GM18951 (cell line): ENCODE results near the gene BMAL1.

Experiments
- POLR2A ChIP-seq: IDR thresholded peaks from 4 replicates; pipeline ENCODE4 v1.6.1; 2011; ENCODE audit warnings: mild to moderate bottlenecking; ENCODE audit not compliant: insufficient read length, insufficient read depth; ENCODE audit errors: extremely low read depth
- in situ Hi-C: fragments of 300-500 bp; cut with MboI; formaldehyde crosslinking; loops from one replicate; pipeline ENCODE4 v1.12.0; 2022; ENCODE audit warnings: low sequenced_read_pairs, mixed read lengths, inconsistent platforms; ENCODE audit not compliant: unreplicated experiment

The BMAL1 gene

DNA sequence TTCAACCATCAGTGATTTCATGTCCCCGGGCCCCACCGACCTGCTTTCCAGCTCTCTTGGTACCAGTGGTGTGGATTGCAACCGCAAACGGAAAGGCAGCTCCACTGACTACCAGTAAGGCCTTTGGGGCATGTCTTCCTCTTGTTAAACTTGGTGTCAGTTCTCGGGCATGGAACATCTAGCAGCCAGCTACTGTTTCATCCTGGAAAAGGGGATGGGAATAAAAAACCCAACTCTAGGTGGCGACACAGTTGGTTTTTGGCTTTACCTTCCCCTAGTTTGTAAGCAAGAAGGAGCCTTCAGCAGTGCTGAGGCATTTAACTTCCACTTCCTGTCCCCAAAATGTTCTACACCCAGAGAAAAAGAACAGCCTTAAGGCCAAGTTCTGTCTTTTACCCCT is 76.7 kb downstream of the BMAL1 start:
- no peak for TF ChIP-seq POLR2A
- in situ Hi-C loops: no loop called here

DNA sequence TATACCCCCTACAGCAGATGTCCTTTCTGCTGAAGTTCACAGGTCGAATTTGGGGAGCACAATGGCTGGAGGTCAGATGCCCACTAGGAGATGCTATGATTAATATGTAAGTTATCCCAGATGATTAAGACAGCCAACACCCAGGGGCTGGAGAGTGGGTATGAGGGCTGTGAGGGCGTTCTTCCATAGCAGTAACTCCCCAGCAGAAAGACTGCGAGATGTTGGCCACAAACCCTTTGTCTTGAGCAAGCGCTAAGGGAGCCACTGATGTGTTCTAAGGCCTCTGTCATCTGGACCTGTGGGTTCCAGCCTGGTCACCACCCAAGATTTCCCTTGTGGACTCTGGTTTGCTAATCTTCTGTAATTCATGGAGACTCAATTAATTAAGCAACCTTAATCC is 77.6 kb downstream of the BMAL1 start:
- in situ Hi-C loops: no loop called here
- no peak for TF ChIP-seq POLR2A

DNA sequence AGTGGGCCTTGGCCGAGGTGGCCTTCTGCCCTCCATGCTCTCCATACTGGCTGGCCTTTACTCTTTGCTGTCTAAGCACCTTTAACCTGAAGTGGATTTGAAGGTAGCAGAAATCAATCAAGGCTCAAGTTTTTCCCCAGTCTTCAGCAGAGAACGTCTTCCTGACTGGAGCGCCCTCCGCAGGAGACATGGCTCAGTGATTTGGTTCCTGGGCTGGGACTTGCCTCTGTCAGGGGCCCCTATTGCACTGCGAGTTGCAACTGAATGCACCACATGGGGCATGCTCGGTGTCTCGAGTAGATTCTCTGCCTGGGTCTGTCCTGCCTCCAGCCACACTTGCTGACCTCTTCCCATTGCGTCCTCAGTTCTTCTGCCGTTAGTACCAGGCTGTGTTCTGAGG is 79.6 kb downstream of the BMAL1 start:
- in situ Hi-C loops: no loop called here
- TF ChIP-seq POLR2A: no peak

DNA sequence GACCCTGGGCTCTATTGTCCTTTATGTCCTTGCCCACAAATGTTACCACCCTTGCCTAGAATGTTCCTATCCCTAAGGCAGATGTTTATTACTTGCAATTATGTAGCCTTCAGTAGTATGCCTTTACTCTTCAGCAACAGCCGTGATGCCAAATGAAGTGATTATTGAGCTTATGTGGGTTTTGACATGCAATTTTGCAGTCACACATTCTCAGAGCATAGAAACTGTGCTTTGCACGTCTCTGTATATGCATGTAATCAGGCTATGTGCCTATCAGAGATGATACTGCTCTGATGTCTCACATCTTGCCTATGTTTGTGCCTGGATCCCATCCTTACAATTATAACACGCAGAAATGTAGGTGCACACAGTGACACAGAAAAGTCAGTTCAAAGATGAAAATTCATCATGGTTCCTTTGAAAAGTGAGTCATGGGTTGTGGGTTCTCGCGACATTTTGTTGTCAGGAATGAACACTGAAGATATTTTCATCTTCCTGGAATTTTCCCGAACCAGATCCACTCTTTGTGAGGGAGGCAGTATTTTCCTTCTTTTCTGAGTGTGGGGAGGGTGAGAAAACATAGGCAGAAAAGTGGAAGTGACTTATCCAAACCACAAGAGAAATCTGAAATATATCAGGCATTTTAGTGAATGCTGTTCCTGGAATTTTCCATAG is 81.1 kb downstream of the BMAL1 start:
- in situ Hi-C loops: no loop called here
- no peak for TF ChIP-seq POLR2A

DNA sequence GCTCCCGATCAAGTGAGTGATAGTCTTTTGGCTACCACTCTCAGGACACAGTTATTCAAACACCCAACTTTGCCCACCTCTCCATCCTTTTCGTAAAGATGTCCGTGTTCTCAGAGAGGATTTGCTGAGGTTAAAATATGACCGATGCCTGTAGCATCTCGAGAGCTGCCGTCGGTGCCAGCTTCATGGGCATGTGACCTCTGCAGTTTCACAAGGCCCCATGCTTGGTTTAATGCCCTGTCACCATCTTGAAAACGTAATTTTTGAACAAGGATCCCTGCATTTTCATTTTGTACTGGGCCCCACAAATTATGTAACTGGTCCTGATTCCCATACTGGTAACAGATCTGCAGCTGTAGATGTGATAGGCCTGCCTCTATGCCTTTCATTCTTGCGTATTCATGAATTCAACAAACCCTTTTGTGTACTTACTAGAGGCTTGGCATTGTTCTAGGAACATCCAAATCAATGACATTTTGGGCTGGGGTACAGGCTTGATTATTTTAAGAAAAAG is 85.1 kb downstream of the BMAL1 start:
- no peak for TF ChIP-seq POLR2A
- in situ Hi-C loops: no loop called here

- in situ Hi-C loops: no loop called here
- TF ChIP-seq POLR2A: no peak
Measured at GRCh38 chr11:13364388-13364787, 86.8 kb downstream of the BMAL1 start.

DNA sequence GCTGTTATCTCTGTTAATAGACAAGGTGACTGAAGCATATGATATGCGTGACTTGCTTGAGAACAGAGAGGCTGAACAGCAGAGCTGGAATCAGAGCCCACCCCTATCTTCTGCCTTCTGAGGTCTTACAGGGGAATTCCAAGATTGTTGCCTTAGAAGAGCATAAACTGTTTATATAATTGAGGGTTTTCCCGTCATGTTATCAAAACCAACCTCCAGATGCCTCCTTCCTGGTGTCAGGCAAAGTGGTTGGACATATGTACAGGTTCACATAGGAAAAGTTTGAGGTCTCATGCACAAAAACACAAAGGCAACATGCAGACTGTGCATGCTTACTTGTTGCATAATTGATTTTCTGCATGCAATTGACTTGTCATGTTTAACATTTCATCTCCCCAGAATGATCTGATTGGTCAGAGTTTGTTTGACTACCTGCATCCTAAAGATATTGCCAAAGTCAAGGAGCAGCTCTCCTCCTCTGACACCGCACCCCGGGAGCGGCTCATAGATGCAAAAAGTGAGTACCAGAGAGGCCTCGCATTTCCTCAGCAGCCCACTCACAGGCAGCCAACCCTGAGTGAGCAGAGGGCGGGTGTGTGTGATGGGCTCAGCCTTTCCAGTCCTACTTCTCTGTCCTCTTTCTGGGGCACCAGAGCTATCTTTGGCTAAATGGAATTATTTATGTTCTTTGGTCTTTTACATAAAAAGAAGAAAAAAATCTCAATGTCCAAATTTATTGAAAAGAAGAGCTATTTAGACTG is 88.9 kb downstream of the BMAL1 start:
- TF ChIP-seq POLR2A: no peak
- in situ Hi-C loops: no loop called here

GRCh38 chr11:13367115-13367514 is 89.5 kb downstream of the BMAL1 start:
- TF ChIP-seq POLR2A: no peak
- in situ Hi-C loops: no loop called here

- no peak for TF ChIP-seq POLR2A
- in situ Hi-C loops: no loop called here
Measured at GRCh38 chr11:13368041-13368446, 90.5 kb downstream of the BMAL1 start.

GRCh38 chr11:13373216-13373615 is 95.6 kb downstream of the BMAL1 start:
- no peak for TF ChIP-seq POLR2A
- in situ Hi-C loops: no loop called here

DNA sequence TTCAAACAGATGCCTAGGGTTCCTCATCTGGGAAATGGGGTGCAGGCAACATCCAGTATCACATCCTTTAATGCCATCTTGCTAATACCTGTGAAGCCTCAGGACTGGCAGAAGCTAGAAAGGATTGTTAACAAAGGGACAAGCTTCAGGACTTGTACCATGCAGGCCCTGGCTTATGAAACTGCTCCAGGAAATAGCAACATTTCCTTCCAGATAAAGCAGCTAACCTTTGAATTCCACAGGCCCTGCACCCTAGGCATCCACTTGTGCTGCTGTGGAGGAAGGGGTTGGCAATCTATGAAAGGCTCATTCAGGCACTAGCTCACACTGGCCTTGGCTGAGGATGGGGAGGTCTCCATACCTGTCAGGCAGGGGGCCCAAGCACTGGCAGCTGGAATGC is 98.2 kb downstream of the BMAL1 start:
- in situ Hi-C loops: no loop called here
- TF ChIP-seq POLR2A: no peak

GRCh38 chr11:13376402-13376801 is 98.8 kb downstream of the BMAL1 start:
- in situ Hi-C loops: no loop called here
- no peak for TF ChIP-seq POLR2A

DNA sequence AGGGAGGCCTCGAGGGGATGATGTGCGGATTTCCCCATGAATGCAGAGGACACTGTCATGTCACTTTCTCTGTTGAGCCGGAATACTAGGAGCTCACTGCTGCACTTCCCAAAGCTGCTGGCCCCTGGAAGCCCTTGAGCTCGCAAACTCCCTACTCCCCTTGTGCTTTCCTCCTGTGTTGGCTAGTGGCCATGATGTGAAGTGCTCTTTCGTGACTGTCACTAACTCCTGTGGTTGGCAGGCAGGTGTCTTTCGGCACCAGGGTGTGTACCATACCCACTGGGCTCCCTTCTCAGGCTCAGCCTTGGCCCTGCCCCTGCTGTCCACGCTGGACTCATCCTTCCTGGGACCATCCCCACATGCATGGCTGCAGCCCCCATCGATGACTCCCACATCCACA is 99.2 kb downstream of the BMAL1 start:
- no peak for TF ChIP-seq POLR2A
- in situ Hi-C loops: no loop called here

- in situ Hi-C loops: no loop called here
- no peak for TF ChIP-seq POLR2A
Measured at GRCh38 chr11:13378316-13378715, 100.7 kb downstream of the BMAL1 start.
